Measurements from ENCODE around the gene SGK2. TPM values are rescaled to one million over a fixed set of nuclear protein-coding genes. Genes with fewer than 3 reads are reported as not detected.
"Not testable (repeated sequence)": the region's sequence is repeated elsewhere in the genome, so short reads cannot be mapped to it uniquely, and the experiment has no call there.

SGK2 gene
- total RNA-seq, 2 donors from 2014 or later = 14.3 to 21.4 TPM

GRCh38 chr20:43605715-43606114 lies 46.9 kb downstream of the SGK2 start:
- WGBS, 2 donors = 91 to 93% methylated on average over 9 of the region's 9 CpGs
- Histone ChIP-seq H3K9me3 (no peaks in the 10 kb centered on the region), H3K27me3 (no peaks in the 10 kb centered on the region), H3K27ac (no peak overlapping the region), H3K4me3 (no peak overlapping the region), H3K4me1 (peaks cover 8% of the 10 kb centered on the region), H3K36me3 (replicated peaks in 1 of 2; ENCODE audit: insufficient read depth in 1 of 2, low read depth in 2 of 2) (peaks cover 0 to 7% of the 10 kb centered on the region in 2 donors)
- intact Hi-C loops (cut with DNase I) = no loop called here
- no peak for DNase-seq
- no peak for TF ChIP-seq POLR2A (IDR thresholded peaks at IDR 0.05)
- TF ChIP-seq CTCF (IDR thresholded peaks at IDR 0.05) = no peak
- no peak for ATAC-seq

GRCh38 chr20:43607278-43607677 lies 48.5 kb downstream of the SGK2 start:
- H3K4me3 ChIP-seq; ATAC-seq; H3K4me1 ChIP-seq; DNase-seq; H3K9me3 ChIP-seq; H3K36me3 ChIP-seq (replicated peaks in 1 of 2; ENCODE audit: insufficient read depth in 1 of 2, low read depth in 2 of 2); intact Hi-C loops (cut with DNase I); H3K27ac ChIP-seq; H3K27me3 ChIP-seq: not testable (repeated sequence)
- WGBS, 2 donors = 85% methylated on average over 4 of the region's 30 CpGs; no CpG with 5 or more reads in 1 of the 2 donors

- intact Hi-C loops (cut with DNase I) = no loop called here
- WGBS, 2 donors = 88 to 94% methylated on average over 8 of the region's 8 CpGs
- H3K9me3 ChIP-seq = no peaks in the 10 kb centered on the region
- DNase-seq (no peak), ATAC-seq (no peak)
- H3K27ac ChIP-seq = no peak overlapping the region
- H3K4me3 ChIP-seq = no peak overlapping the region
- no peaks in the 10 kb centered on the region for H3K4me1 ChIP-seq
- TF ChIP-seq CTCF (IDR thresholded peaks at IDR 0.05) = no peak
- no peak for TF ChIP-seq POLR2A (IDR thresholded peaks at IDR 0.05)
- no peaks in the 10 kb centered on the region for H3K27me3 ChIP-seq
- peaks cover 0 to 3% of the 10 kb centered on the region in 2 donors for H3K36me3 ChIP-seq (replicated peaks in 1 of 2; ENCODE audit: insufficient read depth in 1 of 2, low read depth in 2 of 2)
These were observed 72.8 kb downstream of the SGK2 start for GRCh38 chr20:43631598-43631997.

Other genes starting within 250 kb of the SGK2 start
- gene SRSF6, start 101.1 kb upstream of the SGK2 start, total RNA-seq = 10 to 100 TPM; 58.4 to 90.6 TPM
- gene L3MBTL1, start 51.3 kb upstream of the SGK2 start, total RNA-seq = 10 to 100 TPM in 1 of 2 donors, 1 to 10 TPM in 1; 4.9 to 10.1 TPM
- 10 to 100 TPM; 16.3 to 23.4 TPM for gene IFT52, start 31.9 kb downstream of the SGK2 start, total RNA-seq
- gene MYBL2, start 108.1 kb downstream of the SGK2 start, total RNA-seq = 1 to 10 TPM; 3.0 to 3.6 TPM
- gene GTSF1L, start 168.0 kb downstream of the SGK2 start, total RNA-seq = not detected